KG1 (cell line): ENCODE data around the gene ADSL.

ENCODE experiments used
- DNase-seq: peaks from one replicate; lab custom pipeline; 2025; lab: John Stamatoyannopoulos, UW

Gene ADSL

GRCh38 chr22:40418366-40419201 lies 72.3 kb downstream of the ADSL start:
- DNase-seq: no peak

GRCh38 chr22:40419718-40420117 lies 73.4 kb downstream of the ADSL start:
- no peak for DNase-seq

- DNase-seq: no peak
These were observed 74.2 kb downstream of the ADSL start for GRCh38 chr22:40420341-40421081.

- DNase-seq: no peak
These were observed 74.7 kb downstream of the ADSL start for GRCh38 chr22:40421082-40421350.

- no peak for DNase-seq
These were observed 75.6 kb downstream of the ADSL start for GRCh38 chr22:40421941-40422340.

- no peak for DNase-seq
These were observed 76.4 kb downstream of the ADSL start for GRCh38 chr22:40422558-40423309.

GRCh38 chr22:40423310-40423688 lies 77.0 kb downstream of the ADSL start:
- DNase-seq: no peak

GRCh38 chr22:40423882-40424640 lies 77.8 kb downstream of the ADSL start:
- no peak for DNase-seq

GRCh38 chr22:40425082-40425481 lies 78.8 kb downstream of the ADSL start:
- no peak for DNase-seq

DNA sequence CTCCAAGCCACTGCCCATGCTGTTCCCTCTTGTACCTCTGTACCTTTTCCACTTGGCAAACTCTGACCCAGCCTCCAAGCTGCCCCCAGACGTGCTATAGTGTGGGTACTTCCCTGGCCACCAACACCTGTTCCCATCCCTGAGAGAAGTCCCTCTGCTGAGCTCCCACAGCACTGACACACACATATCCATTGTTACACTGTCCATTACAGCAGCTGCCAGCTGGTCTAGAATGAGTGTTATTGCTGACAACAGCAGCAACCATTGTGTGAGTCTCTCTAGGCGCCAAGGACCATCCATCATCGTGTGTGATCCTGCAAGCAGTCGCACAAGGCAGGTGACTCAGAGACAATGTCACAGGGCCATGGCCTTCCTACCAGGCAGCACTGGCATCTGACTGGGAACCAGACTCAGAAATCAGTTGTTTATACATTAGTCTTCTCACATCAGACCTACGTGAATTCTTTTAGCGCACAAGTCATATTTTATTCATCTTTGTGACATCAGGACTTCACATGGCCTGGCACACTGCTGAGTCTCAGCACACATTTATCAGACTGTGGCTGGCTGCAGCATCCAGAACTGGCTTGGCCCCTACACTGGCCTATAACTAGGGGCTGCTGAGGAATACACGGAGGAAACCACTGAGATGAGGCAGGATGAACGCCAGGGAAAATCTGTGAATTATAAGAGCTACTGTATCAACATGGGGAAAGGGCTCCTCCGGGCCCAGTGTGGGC lies 80.5 kb downstream of the ADSL start:
- no peak for DNase-seq

DNA sequence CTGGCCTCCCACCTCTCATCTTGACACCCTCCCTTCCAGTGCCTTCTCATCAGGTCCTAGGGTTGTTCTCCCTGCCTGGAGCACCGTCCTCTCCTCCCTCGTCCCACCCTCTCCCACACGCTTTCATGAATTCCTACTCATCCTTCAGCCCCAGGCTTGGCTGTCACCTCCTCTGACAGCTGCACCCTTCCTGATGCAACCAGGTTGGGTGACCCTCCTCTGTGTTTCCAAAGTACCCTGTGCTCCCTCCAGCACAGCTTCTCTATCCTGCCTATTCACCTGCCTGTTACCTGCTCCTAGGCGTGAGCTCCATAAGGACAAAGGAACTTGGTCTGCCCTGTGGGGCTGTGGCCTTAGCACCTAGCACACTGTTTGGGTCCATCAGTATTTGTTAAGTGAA lies 82.5 kb downstream of the ADSL start:
- no peak for DNase-seq

GRCh38 chr22:40429481-40429880 lies 83.2 kb downstream of the ADSL start:
- DNase-seq: no peak

DNA sequence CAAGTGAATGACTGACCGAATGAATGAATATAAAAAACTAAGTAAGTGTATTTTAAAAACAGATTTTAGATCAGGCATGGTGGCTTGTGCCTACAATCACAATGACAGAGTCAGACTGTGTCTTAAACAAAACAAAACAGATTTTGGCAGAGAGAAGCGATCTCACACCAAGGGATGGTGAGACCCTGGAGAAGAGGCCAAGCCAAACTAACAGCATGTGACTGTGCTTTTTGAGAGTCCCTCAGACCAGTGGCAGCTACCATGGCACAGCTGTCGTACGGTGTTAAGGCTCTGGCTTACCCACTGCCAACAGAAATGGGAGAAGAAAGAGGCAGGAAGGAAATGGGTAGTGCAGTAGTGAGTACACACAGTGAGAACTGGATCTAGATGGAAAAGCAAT lies 84.7 kb downstream of the ADSL start:
- DNase-seq: no peak

DNA sequence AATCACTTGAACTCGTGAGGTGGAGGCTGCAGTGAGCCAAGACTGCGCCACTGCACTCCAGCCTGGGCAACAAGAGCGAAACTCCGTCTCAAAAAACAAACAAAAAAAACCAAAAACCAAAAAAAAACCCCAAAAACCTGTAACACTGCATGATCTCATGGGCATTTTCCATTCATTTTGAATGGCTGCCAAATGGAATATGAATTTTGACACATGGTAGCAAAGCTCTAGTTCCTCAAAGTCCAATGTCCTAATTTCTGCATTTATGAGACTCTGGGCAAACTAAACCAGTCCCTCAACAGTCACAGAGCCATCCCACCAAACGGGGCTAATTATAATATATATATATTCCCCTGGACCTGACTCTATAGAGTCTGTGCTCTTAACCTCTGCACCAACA lies 85.9 kb downstream of the ADSL start:
- DNase-seq: no peak

- DNase-seq: no peak
These were observed 86.3 kb downstream of the ADSL start for GRCh38 chr22:40432625-40433024.

- no peak for DNase-seq
These were observed 87.3 kb downstream of the ADSL start for GRCh38 chr22:40433416-40434090.

DNA sequence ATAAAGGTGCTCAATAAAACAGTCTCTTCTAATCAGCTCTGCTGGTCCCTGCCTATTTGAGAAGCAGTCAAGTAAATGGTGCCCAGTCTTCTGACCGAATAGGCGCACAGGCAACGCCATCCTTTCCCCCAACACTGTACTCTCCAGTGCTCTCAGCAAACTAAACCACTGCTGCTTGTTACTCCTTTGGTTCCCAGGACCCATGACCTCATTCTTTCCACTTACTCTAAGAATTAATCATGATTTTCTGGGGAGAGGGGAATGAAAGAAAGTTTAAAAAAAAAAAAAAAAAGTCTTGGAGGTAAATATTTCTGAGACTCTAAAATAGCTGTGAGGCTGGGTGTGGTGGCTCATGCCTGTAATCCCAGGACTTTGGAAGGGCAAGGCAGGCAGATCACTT lies 87.8 kb downstream of the ADSL start:
- no peak for DNase-seq

GRCh38 chr22:40434745-40435144 lies 88.4 kb downstream of the ADSL start:
- DNase-seq: no peak

GRCh38 chr22:40436505-40437431 lies 90.5 kb downstream of the ADSL start:
- DNase-seq: no peak
